Measurements from ENCODE around the gene PTGDR2.

Gene PTGDR2

GRCh38 chr11:60849641-60850520, 5.9 kb downstream of the PTGDR2 start:
- Histone ChIP-seq H4K20me1 (ENCODE audit: low read depth, low read length) (no peaks in the 10 kb centered on the region), H3K4me2 (ENCODE audit: low read depth, low read length, poor library complexity, severe bottlenecking) (no peak overlapping the region), H3K36me3 (ENCODE audit: low read length) (no peaks in the 10 kb centered on the region), H2AFZ (ENCODE audit: low read depth, low read length, severe bottlenecking) (no peak overlapping the region), H3K27me3 (ENCODE audit: low read length) (no peaks in the 10 kb centered on the region), H3K9ac (ENCODE audit: low read length) (no peak overlapping the region), H3K9me3 (ENCODE audit: insufficient read depth, low read length) (no peaks in the 10 kb centered on the region), H3K9me2 (replicated peaks; ENCODE audit: insufficient read depth, low read length) (no peaks in the 10 kb centered on the region), H3K27ac (ENCODE audit: low read depth, low read length) (no peak overlapping the region), H3K79me2 (ENCODE audit: insufficient read depth, low read length) (peaks cover 14% of the 10 kb centered on the region), H3K4me3 (ENCODE audit: insufficient read depth, low read length, poor library complexity, severe bottlenecking) (no peak overlapping the region), H3F3A (ENCODE audit: insufficient read depth) (no peaks in the 10 kb centered on the region)
- TF ChIP-seq CTCF (IDR thresholded peaks at IDR 0.05; ENCODE audit: insufficient read depth, low read length, poor library complexity, severe bottlenecking), result no peak

GRCh38 chr11:60848714-60849151, 7.0 kb downstream of the PTGDR2 start:
- no peak overlapping the region for H3K27ac ChIP-seq (ENCODE audit: low read depth, low read length)
- no peaks in the 10 kb centered on the region for H3F3A ChIP-seq (ENCODE audit: insufficient read depth)
- H3K36me3 ChIP-seq (ENCODE audit: low read length), result no peaks in the 10 kb centered on the region
- TF ChIP-seq EZH2phosphoT487 (conservative IDR thresholded peaks at IDR 0.05; ENCODE audit: low read length) (no peak), CTCF (IDR thresholded peaks at IDR 0.05; ENCODE audit: insufficient read depth, low read length, poor library complexity, severe bottlenecking) (no peak)
- no peaks in the 10 kb centered on the region for H3K9me3 ChIP-seq (ENCODE audit: insufficient read depth, low read length)
- H2AFZ ChIP-seq (ENCODE audit: low read depth, low read length, severe bottlenecking), result no peak overlapping the region
- no peaks in the 10 kb centered on the region for H3K27me3 ChIP-seq (ENCODE audit: low read length)
- no peaks in the 10 kb centered on the region for H4K20me1 ChIP-seq (ENCODE audit: low read depth, low read length)
- H3K79me2 ChIP-seq (ENCODE audit: insufficient read depth, low read length), result peaks cover 25% of the 10 kb centered on the region
- H3K4me3 ChIP-seq (ENCODE audit: insufficient read depth, low read length, poor library complexity, severe bottlenecking), result no peak overlapping the region
- no peaks in the 10 kb centered on the region for H3K9me2 ChIP-seq (replicated peaks; ENCODE audit: insufficient read depth, low read length)
- H3K4me2 ChIP-seq (ENCODE audit: low read depth, low read length, poor library complexity, severe bottlenecking), result no peak overlapping the region
- no peak overlapping the region for H3K9ac ChIP-seq (ENCODE audit: low read length)

GRCh38 chr11:60847896-60848295, 7.9 kb downstream of the PTGDR2 start:
- no peak overlapping the region for H3K9ac ChIP-seq (ENCODE audit: low read length)
- H3K9me3 ChIP-seq (ENCODE audit: insufficient read depth, low read length), result no peaks in the 10 kb centered on the region
- H3K79me2 ChIP-seq (ENCODE audit: insufficient read depth, low read length), result peaks cover 34% of the 10 kb centered on the region
- H4K20me1 ChIP-seq (ENCODE audit: low read depth, low read length), result no peaks in the 10 kb centered on the region
- H2AFZ ChIP-seq (ENCODE audit: low read depth, low read length, severe bottlenecking), result no peak overlapping the region
- TF ChIP-seq EZH2phosphoT487 (conservative IDR thresholded peaks at IDR 0.05; ENCODE audit: low read length) (no peak), CTCF (IDR thresholded peaks at IDR 0.05; ENCODE audit: insufficient read depth, low read length, poor library complexity, severe bottlenecking) (no peak)
- no peak overlapping the region for H3K4me3 ChIP-seq (ENCODE audit: insufficient read depth, low read length, poor library complexity, severe bottlenecking)
- H3K4me2 ChIP-seq (ENCODE audit: low read depth, low read length, poor library complexity, severe bottlenecking), result no peak overlapping the region
- no peaks in the 10 kb centered on the region for H3K9me2 ChIP-seq (replicated peaks; ENCODE audit: insufficient read depth, low read length)
- H3K36me3 ChIP-seq (ENCODE audit: low read length), result no peaks in the 10 kb centered on the region
- no peaks in the 10 kb centered on the region for H3F3A ChIP-seq (ENCODE audit: insufficient read depth)
- no peak overlapping the region for H3K27ac ChIP-seq (ENCODE audit: low read depth, low read length)
- no peaks in the 10 kb centered on the region for H3K27me3 ChIP-seq (ENCODE audit: low read length)

Measured in SU-DHL-6 (cell line).